Stimulated activated CD8-positive, alpha-beta memory T cell treated with anti-CD3 and anti-CD28 coated beads, Interleukin-7, amount 100 ng/mL, for 4 hours (primary cell): Measurements from ENCODE around the gene MLLT3.

Source experiments
- DNase-seq, 2 donors: peaks; one replicate each; pipeline ENCODE4 v3.0.0-alpha.2; 2020; ENCODE audit warnings: low read depth in 2 of 2

Gene MLLT3

GRCh38 chr9:20557890-20558565 lies 64.3 kb downstream of the MLLT3 start:
- DNase-seq: no peak

- DNase-seq: no peak
Measured at GRCh38 chr9:20557285-20557684, 65.0 kb downstream of the MLLT3 start.

- no peak for DNase-seq
Measured at GRCh38 chr9:20553558-20554149, 68.6 kb downstream of the MLLT3 start.

GRCh38 chr9:20552874-20553557 lies 69.3 kb downstream of the MLLT3 start:
- no peak for DNase-seq

GRCh38 chr9:20551835-20552234 lies 70.5 kb downstream of the MLLT3 start:
- DNase-seq: no peak

- DNase-seq: no peak
Measured at GRCh38 chr9:20551236-20551635, 71.1 kb downstream of the MLLT3 start.

- no peak for DNase-seq
Measured at GRCh38 chr9:20550326-20550725, 72.0 kb downstream of the MLLT3 start.

- DNase-seq: no peak
Measured at GRCh38 chr9:20549053-20549452, 73.2 kb downstream of the MLLT3 start.

GRCh38 chr9:20545023-20545622 lies 77.2 kb downstream of the MLLT3 start:
- no peak for DNase-seq

GRCh38 chr9:20540169-20540863 lies 82.0 kb downstream of the MLLT3 start:
- DNase-seq: no peak

GRCh38 chr9:20538956-20539355 lies 83.3 kb downstream of the MLLT3 start:
- no peak for DNase-seq

GRCh38 chr9:20538092-20538491 lies 84.2 kb downstream of the MLLT3 start:
- no peak for DNase-seq

GRCh38 chr9:20537294-20537693 lies 85.0 kb downstream of the MLLT3 start:
- DNase-seq: no peak

- DNase-seq: no peak
Measured at GRCh38 chr9:20532584-20532983, 89.7 kb downstream of the MLLT3 start.

GRCh38 chr9:20529837-20530236 lies 92.5 kb downstream of the MLLT3 start:
- no peak for DNase-seq

- no peak for DNase-seq
Measured at GRCh38 chr9:20528253-20528652, 94.0 kb downstream of the MLLT3 start.

GRCh38 chr9:20526500-20527319 lies 95.6 kb downstream of the MLLT3 start:
- DNase-seq: no peak

- DNase-seq: no peak
Measured at GRCh38 chr9:20524776-20525175, 97.5 kb downstream of the MLLT3 start.

- DNase-seq: no peak
Measured at GRCh38 chr9:20518737-20519136, 103.6 kb downstream of the MLLT3 start.

- no peak for DNase-seq
Measured at GRCh38 chr9:20513126-20513913, 109.0 kb downstream of the MLLT3 start.
